ENCODE results near the gene DFFB. TPM values are rescaled to one million over a fixed set of nuclear protein-coding genes. Genes with fewer than 3 reads are reported as not detected.

The DFFB gene
- total RNA-seq, 1 donor from 2014 or later: 6.0 TPM

GRCh38 chr1:3814771-3815561 lies 42.3 kb upstream of the DFFB start:
- Histone ChIP-seq H3K4me3 (ENCODE audit: low read depth, low read length) (no peak overlapping the region), H3K27me3 (ENCODE audit: control insufficient read depth, insufficient read depth, low read length) (no peaks in the 10 kb centered on the region), H3K36me3 (ENCODE audit: control insufficient read depth, insufficient read depth, low read length) (peaks cover 1% of the 10 kb centered on the region)
- TF ChIP-seq CTCF (IDR thresholded peaks at IDR 0.05; ENCODE audit: insufficient read depth, low read length, poor library complexity, severe bottlenecking): no peak
- no peak for DNase-seq (ENCODE audit: low read depth)

GRCh38 chr1:3816331-3817137 lies 40.7 kb upstream of the DFFB start:
- Histone ChIP-seq H3K27me3 (ENCODE audit: control insufficient read depth, insufficient read depth, low read length) (no peaks in the 10 kb centered on the region), H3K4me3 (ENCODE audit: low read depth, low read length) (no peak overlapping the region), H3K36me3 (ENCODE audit: control insufficient read depth, insufficient read depth, low read length) (peaks cover 2% of the 10 kb centered on the region)
- no peak for DNase-seq (ENCODE audit: low read depth)
- TF ChIP-seq CTCF (IDR thresholded peaks at IDR 0.05; ENCODE audit: insufficient read depth, low read length, poor library complexity, severe bottlenecking): no peak

- H3K4me3 ChIP-seq (ENCODE audit: low read depth, low read length): no peak overlapping the region
- no peak for TF ChIP-seq CTCF (IDR thresholded peaks at IDR 0.05; ENCODE audit: insufficient read depth, low read length, poor library complexity, severe bottlenecking)
- no peaks in the 10 kb centered on the region for H3K27me3 ChIP-seq (ENCODE audit: control insufficient read depth, insufficient read depth, low read length)
- peaks cover 2% of the 10 kb centered on the region for H3K36me3 ChIP-seq (ENCODE audit: control insufficient read depth, insufficient read depth, low read length)
- DNase-seq (ENCODE audit: low read depth): no peak
Observed at GRCh38 chr1:3817138-3817740, 40.0 kb upstream of the DFFB start.

GRCh38 chr1:3817821-3818597 lies 39.3 kb upstream of the DFFB start:
- Histone ChIP-seq H3K4me3 (ENCODE audit: low read depth, low read length) (no peak overlapping the region), H3K36me3 (ENCODE audit: control insufficient read depth, insufficient read depth, low read length) (peaks cover 2% of the 10 kb centered on the region), H3K27me3 (ENCODE audit: control insufficient read depth, insufficient read depth, low read length) (no peaks in the 10 kb centered on the region)
- TF ChIP-seq CTCF (IDR thresholded peaks at IDR 0.05; ENCODE audit: insufficient read depth, low read length, poor library complexity, severe bottlenecking): no peak
- DNase-seq (ENCODE audit: low read depth): no peak

GRCh38 chr1:3819771-3820200 lies 37.5 kb upstream of the DFFB start:
- no peaks in the 10 kb centered on the region for H3K27me3 ChIP-seq (ENCODE audit: control insufficient read depth, insufficient read depth, low read length)
- H3K36me3 ChIP-seq (ENCODE audit: control insufficient read depth, insufficient read depth, low read length): peaks cover 2% of the 10 kb centered on the region
- no peak for TF ChIP-seq CTCF (IDR thresholded peaks at IDR 0.05; ENCODE audit: insufficient read depth, low read length, poor library complexity, severe bottlenecking)
- H3K4me3 ChIP-seq (ENCODE audit: low read depth, low read length): no peak overlapping the region
- no peak for DNase-seq (ENCODE audit: low read depth)

Measured in kidney epithelial cell (primary cell).